A549 (cell line): ENCODE measurements around the gene PI4KB. TPM values are rescaled to one million over a fixed set of nuclear protein-coding genes. Genes with fewer than 3 reads are reported as not detected.

Experiments
- CBX2 ChIP-seq: fragments of 200-600 bp; sonication (generic); IDR thresholded peaks from 2 replicates; pipeline ENCODE4 v1.6.1; 2016; ENCODE audit warnings: low read depth, mild to moderate bottlenecking, borderline replicate concordance
- CHD2 ChIP-seq: fragments of 150-350 bp; IDR thresholded peaks from 2 replicates; pipeline ENCODE4 v1.6.1; 2014; ENCODE audit warnings: low read length; ENCODE audit not compliant: partially characterized antibody
- ESRRA ChIP-seq: fragments of 150-350 bp; IDR thresholded peaks from 2 replicates; pipeline ENCODE4 v1.6.1; 2014; ENCODE audit warnings: mild to moderate bottlenecking, low read length, borderline replicate concordance
- FOSB ChIP-seq: fragments of 250-450 bp; sonication (Bioruptor Pico); IDR thresholded peaks from 2 replicates; pipeline ENCODE4 v1.5.0; 2020; ENCODE audit warnings: mild to moderate bottlenecking, moderate library complexity
- FOXS1 ChIP-seq: fragments of 250-450 bp; sonication (Bioruptor Pico); IDR thresholded peaks from 2 replicates; pipeline ENCODE4 v1.5.0; 2020; ENCODE audit warnings: mild to moderate bottlenecking, moderate library complexity
- GATA3 ChIP-seq: IDR thresholded peaks from 2 replicates; pipeline ENCODE4 v1.6.1; 2012; ENCODE audit warnings: borderline replicate concordance
- HDAC2 ChIP-seq: fragments of 200-600 bp; sonication (generic); IDR thresholded peaks from 2 replicates; pipeline ENCODE4 v1.6.1; 2016
- HEYL ChIP-seq: fragments of 250-450 bp; sonication (Bioruptor Pico); IDR thresholded peaks from 2 replicates; pipeline ENCODE4 v1.8.0; 2021; ENCODE audit warnings: mild to moderate bottlenecking, moderate library complexity
- HOXB13 ChIP-seq: fragments of 250-450 bp; sonication (Bioruptor Pico); IDR thresholded peaks from 2 replicates; pipeline ENCODE4 v1.5.0; 2020; ENCODE audit warnings: low read depth, mild to moderate bottlenecking, moderate library complexity
- HOXB5 ChIP-seq: fragments of 250-450 bp; sonication (Bioruptor Pico); IDR thresholded peaks from 2 replicates; pipeline ENCODE4 v1.5.0; 2020; ENCODE audit warnings: mild to moderate bottlenecking, moderate library complexity
- JUNB ChIP-seq: fragments of >200 bp; sonication (Bioruptor Twin); formaldehyde crosslinking; IDR thresholded peaks from 2 replicates; pipeline ENCODE4 v1.6.1; 2016
- KDM1A ChIP-seq: fragments of 200-600 bp; sonication (generic); IDR thresholded peaks from 2 replicates; pipeline ENCODE4 v1.6.1; 2016; ENCODE audit warnings: low read depth, mild to moderate bottlenecking
- MYC ChIP-seq: IDR thresholded peaks from 2 replicates; pipeline ENCODE4 v1.6.1; 2012; ENCODE audit warnings: mild to moderate bottlenecking, inconsistent platforms, low read length, improper control_type of control experiment, borderline replicate concordance
- NPAS2 ChIP-seq: fragments of 250-450 bp; sonication (Bioruptor Pico); IDR thresholded peaks from 2 replicates; pipeline ENCODE4 v1.8.0; 2022; ENCODE audit warnings: mild to moderate bottlenecking, moderate library complexity, borderline replicate concordance
- POLR2A ChIP-seq: IDR thresholded peaks from 2 replicates; pipeline ENCODE4 v1.6.1; 2012; ENCODE audit warnings: mild to moderate bottlenecking, low read length
- RAD21 ChIP-seq, 2 experiments: fragments of >200 bp in 1 of 2; sonication (Bioruptor Twin) in 1 of 2; formaldehyde crosslinking in 1 of 2; IDR thresholded peaks in 1 of 2; conservative IDR thresholded peaks in 1 of 2; 2 replicates in 1 of 2; 3 replicates in 1 of 2; pipeline ENCODE4 v1.6.1; 2012 to 2018; ENCODE audit warnings: inconsistent platforms in 1 of 2
- TFCP2L1 ChIP-seq: fragments of 250-450 bp; sonication (Bioruptor Pico); IDR thresholded peaks from 2 replicates; pipeline ENCODE4 v1.5.0; 2021; ENCODE audit warnings: mild to moderate bottlenecking
- ZC3H11A ChIP-seq: fragments of 450-650 bp; IDR thresholded peaks from 2 replicates; pipeline ENCODE4 v1.6.1; 2014; ENCODE audit warnings: antibody characterized with exemption, mild to moderate bottlenecking
- ZSCAN20 ChIP-seq: fragments of 250-450 bp; sonication (Bioruptor Pico); IDR thresholded peaks from 2 replicates; pipeline ENCODE4 v1.8.0; 2022; ENCODE audit warnings: mild to moderate bottlenecking, moderate library complexity
- polyA plus RNA-seq, 4 experiments: library from polyadenylated mRNA; depleted of rRNA in 3 of 4; stranded (reverse); fragments of >200 nt; fragmentation: RNase III in 1 of 4; extraction: RNeasy Plus Mini Kit Qiagen cat#74134 plus additional on column Dnase treatment in 1 of 4; gene quantifications; 2 replicates in 3 of 4; 3 replicates in 1 of 4; pipeline ENCODE4 v1.2.3, GENCODE V29; 2011 to 2017
- TF ChIP-seq, protein P1 (sequence below): fragments of >200 bp; sonication (Bioruptor Twin); formaldehyde crosslinking; IDR thresholded peaks from 3 replicates; pipeline ENCODE4 v1.6.1; 2016
- TF ChIP-seq, protein P2 (sequence below): IDR thresholded peaks from 2 replicates; pipeline ENCODE4 v1.6.1; 2012; ENCODE audit warnings: low read depth, borderline replicate concordance
- TF ChIP-seq, protein P3 (sequence below): fragments of 250-450 bp; sonication (Bioruptor Pico); IDR thresholded peaks from 2 replicates; pipeline ENCODE4 v1.5.0; 2020; ENCODE audit warnings: low read depth, mild to moderate bottlenecking, moderate library complexity
- TF ChIP-seq, protein P4 (sequence below): fragments of >200 bp; sonication (Bioruptor Twin); formaldehyde crosslinking; IDR thresholded peaks from 3 replicates; pipeline ENCODE4 v1.5.1; 2016
- TF ChIP-seq, protein P5 (sequence below): fragments of >200 bp; sonication (Bioruptor Twin); formaldehyde crosslinking; IDR thresholded peaks from 2 replicates; pipeline ENCODE4 v1.6.1; 2016

PI4KB gene
- polyA plus RNA-seq, 2 of the 4 experiments (the other 2 are of a cell fraction) = 26.8 to 34.4 TPM

DNA sequence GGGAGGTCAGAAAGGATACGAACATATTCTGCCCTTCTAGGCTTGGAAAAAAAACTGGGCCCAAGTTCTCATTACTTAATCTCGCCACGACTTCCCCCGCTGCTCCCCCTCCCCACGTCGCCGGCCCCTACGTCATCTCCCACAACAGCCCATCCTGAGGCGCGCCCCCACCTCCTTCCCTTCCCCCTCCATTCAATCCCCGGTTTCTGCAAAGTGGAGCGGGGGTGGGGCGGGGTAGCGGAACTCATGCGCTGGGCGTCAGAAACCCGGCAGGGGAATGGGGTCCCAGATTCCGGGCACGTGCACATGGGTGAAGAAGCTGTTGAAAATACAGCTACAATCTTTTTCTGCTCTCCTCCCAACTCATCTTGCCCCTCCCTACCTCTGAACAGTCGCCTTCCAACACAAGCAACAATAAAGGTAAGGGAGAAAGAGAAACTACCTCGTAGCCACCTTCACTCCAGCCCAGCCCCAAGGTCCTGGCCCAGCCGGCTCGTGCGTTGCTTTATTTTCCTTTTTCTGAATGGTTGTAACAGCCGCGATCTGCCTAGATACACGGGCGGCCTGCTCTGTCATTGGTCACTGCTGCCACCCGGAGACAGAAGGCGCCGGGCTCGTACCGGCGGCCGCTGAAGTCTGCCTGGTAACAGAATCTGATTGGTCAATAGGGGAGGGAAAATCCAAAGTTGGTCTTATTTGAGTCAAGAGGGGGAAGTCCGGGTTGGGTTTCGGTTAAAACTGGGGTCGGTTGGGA lies 19.7 kb upstream of the PI4KB start, which contains the start of gene RFX5 (continued):
- TF ChIP-seq, protein P1, sequence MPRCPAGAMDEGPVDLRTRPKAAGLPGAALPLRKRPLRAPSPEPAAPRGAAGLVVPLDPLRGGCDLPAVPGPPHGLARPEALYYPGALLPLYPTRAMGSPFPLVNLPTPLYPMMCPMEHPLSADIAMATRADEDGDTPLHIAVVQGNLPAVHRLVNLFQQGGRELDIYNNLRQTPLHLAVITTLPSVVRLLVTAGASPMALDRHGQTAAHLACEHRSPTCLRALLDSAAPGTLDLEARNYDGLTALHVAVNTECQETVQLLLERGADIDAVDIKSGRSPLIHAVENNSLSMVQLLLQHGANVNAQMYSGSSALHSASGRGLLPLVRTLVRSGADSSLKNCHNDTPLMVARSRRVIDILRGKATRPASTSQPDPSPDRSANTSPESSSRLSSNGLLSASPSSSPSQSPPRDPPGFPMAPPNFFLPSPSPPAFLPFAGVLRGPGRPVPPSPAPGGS = 0 out of 3 replicates have a peak, but pooled peaks have one; percentile 57
- TF ChIP-seq, protein P2, sequence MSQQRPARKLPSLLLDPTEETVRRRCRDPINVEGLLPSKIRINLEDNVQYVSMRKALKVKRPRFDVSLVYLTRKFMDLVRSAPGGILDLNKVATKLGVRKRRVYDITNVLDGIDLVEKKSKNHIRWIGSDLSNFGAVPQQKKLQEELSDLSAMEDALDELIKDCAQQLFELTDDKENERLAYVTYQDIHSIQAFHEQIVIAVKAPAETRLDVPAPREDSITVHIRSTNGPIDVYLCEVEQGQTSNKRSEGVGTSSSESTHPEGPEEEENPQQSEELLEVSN = peak; percentile 77
- TF ChIP-seq MYC (peak; percentile 83; the same call in 1 of the 2 replicates), POLR2A (peak; percentile 33), ZSCAN20 (CRISPR knock-in tag) (no peak), ZC3H11A (no peak), CHD2 (peak; percentile 65), FOXS1 (CRISPR knock-in tag) (no peak), TFCP2L1 (no peak), GATA3 (no peak), ESRRA (no peak), HOXB13 (CRISPR knock-in tag) (peak; percentile 69), RAD21 (conservative IDR thresholded peaks at IDR 0.05 in 1 of 2, IDR thresholded peaks at IDR 0.05 in 1 of 2) (no peak), HEYL (CRISPR knock-in tag) (no peak), JUNB (no peak), FOSB (CRISPR knock-in tag) (no peak), CBX2 (no peak), KDM1A (no peak), NPAS2 (CRISPR knock-in tag) (no peak), HOXB5 (no peak), HDAC2 (no peak)
- TF ChIP-seq, protein P3, sequence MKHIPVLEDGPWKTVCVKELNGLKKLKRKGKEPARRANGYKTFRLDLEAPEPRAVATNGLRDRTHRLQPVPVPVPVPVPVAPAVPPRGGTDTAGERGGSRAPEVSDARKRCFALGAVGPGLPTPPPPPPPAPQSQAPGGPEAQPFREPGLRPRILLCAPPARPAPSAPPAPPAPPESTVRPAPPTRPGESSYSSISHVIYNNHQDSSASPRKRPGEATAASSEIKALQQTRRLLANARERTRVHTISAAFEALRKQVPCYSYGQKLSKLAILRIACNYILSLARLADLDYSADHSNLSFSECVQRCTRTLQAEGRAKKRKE (CRISPR knock-in tag) = no peak
- TF ChIP-seq, protein P4, sequence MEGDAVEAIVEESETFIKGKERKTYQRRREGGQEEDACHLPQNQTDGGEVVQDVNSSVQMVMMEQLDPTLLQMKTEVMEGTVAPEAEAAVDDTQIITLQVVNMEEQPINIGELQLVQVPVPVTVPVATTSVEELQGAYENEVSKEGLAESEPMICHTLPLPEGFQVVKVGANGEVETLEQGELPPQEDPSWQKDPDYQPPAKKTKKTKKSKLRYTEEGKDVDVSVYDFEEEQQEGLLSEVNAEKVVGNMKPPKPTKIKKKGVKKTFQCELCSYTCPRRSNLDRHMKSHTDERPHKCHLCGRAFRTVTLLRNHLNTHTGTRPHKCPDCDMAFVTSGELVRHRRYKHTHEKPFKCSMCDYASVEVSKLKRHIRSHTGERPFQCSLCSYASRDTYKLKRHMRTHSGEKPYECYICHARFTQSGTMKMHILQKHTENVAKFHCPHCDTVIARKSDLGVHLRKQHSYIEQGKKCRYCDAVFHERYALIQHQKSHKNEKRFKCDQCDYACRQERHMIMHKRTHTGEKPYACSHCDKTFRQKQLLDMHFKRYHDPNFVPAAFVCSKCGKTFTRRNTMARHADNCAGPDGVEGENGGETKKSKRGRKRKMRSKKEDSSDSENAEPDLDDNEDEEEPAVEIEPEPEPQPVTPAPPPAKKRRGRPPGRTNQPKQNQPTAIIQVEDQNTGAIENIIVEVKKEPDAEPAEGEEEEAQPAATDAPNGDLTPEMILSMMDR = no peak
- TF ChIP-seq, protein P5, sequence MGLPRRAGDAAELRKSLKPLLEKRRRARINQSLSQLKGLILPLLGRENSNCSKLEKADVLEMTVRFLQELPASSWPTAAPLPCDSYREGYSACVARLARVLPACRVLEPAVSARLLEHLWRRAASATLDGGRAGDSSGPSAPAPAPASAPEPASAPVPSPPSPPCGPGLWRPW = no peak
